Fibroblast of upper back skin (primary cell): ENCODE results near the gene KCNK1.
"Not testable (repeated sequence)": the region's sequence is repeated elsewhere in the genome, so short reads cannot be mapped to it uniquely, and the experiment has no call there.

ENCODE experiments used
- DNase-seq: peaks from one replicate; pipeline ENCODE4 v3.0.0-alpha.2; 2013

KCNK1 gene

GRCh38 chr1:233608988-233609387 is 4.9 kb upstream of the KCNK1 start:
- no peak for DNase-seq

- no peak for DNase-seq
Observed at GRCh38 chr1:233609926-233610325, 4.0 kb upstream of the KCNK1 start.

DNA sequence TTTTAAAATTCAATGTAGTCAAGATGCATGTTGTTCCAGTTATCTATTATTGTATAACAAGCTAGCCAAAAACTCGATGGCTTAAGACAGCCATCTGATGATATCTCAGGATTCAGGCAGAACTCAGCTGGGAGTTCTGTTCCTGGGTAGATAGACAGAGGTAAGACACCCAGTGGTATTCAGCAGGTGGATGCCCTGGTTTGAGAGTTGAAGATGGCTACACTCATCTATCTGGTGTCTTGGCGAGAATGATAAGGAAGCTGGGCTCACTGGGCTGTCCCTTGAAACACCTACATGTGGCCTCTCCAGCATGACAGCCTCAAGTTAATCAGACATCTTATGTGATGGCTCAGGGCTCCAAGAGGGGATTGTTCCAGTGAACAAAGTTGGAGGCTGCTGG is 3.3 kb upstream of the KCNK1 start:
- no peak for DNase-seq

- not testable (repeated sequence) for DNase-seq
Observed at GRCh38 chr1:233611363-233611762, 2.5 kb upstream of the KCNK1 start.

DNA sequence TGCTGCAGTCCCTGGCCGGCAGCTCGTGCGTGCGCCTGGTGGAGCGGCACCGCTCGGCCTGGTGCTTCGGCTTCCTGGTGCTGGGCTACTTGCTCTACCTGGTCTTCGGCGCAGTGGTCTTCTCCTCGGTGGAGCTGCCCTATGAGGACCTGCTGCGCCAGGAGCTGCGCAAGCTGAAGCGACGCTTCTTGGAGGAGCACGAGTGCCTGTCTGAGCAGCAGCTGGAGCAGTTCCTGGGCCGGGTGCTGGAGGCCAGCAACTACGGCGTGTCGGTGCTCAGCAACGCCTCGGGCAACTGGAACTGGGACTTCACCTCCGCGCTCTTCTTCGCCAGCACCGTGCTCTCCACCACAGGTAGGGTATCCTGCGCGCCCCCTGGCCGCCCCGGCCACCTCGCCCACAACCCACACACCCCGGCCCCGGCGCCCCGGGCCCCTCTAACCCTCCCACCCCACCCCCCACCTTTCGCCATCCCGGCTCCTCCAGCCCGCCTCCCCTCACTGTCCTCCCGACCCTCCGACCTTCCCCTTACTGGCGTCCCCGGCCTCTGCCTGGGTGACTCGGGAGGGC is 352 bp downstream of the KCNK1 start:
- DNase-seq: peak; percentile 29

GRCh38 chr1:233614743-233615521 is 1.0 kb downstream of the KCNK1 start:
- no peak for DNase-seq

DNA sequence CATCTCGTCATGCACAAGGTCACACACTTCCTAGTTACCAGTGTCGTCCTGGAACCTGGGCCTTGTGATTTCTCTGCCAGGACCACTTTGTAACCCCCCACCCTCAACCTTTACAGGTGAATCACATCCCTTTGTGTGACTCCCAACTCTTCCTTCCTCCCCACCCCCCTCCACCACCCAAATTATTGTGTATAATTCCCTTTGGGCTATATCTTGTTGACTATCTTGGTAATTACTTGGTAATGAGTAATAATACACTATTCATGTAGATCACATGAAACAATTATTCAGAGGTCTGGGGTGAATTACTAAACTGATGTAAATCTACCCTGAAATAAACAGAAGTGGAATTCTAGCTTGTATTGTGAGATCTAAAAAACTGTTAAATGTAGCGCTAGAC is 1.7 kb downstream of the KCNK1 start:
- no peak for DNase-seq

GRCh38 chr1:233617025-233617424 is 3.1 kb downstream of the KCNK1 start:
- DNase-seq: no peak

DNA sequence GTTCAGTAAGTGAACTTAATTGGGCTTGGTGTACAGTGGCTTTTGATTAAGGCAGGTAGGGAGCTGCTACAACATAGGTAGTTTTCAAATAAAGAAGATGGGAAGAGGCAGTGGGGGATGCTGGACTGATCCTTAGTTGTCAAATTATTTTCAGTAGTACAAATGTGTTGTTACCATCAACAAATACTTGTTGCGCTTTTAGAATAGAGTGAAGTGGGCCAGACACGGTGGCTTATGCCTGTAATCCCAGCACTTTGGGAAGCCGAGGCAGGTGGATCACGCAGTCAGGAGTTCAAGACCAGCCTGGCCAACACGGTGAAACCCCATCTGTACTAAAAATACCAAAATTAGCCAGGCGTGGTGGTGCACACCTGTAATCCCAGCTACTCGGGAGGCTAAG is 5.5 kb downstream of the KCNK1 start:
- not testable (repeated sequence) for DNase-seq

DNA sequence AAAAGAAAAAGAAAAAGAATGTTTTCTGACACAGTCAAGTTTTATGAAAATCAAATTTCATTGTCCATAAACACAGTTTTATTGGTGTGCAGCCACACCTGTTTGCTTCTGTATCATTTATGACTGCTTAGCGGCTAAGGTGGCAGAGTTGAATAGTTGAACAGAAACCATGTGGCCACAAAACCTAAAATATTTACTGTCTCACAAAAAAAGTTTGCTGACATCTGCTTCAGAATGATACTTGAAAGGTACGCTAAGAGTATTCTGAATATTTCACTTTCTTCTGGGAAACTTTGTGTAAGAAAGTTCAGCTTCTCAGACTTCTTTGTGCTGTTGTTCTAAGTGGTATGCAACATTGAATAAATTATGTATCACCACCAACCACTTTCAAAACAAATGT is 6.2 kb downstream of the KCNK1 start:
- no peak for DNase-seq

- no peak for DNase-seq
Observed at GRCh38 chr1:233621923-233622322, 8.0 kb downstream of the KCNK1 start.

GRCh38 chr1:233624289-233624688 is 10.4 kb downstream of the KCNK1 start:
- no peak for DNase-seq

DNA sequence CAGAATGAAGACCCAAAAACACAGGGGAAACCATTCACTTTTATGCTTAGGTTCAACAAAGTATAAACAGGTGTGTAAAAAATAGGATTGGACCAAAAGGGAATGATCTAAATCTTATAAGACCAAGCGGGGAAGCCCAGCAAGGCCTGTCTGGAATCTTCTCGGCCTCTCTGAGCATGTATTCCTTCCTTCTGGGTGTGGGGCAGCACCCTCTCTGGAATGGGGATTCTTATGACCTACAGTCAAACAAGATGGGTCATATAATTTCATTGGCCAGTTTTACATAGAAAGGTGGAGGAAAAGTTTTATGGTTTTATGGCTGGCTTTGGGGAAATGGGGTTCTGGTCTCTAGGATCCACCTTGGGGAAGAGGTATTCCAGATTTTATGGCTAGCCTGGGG is 11.2 kb downstream of the KCNK1 start:
- no peak for DNase-seq

DNA sequence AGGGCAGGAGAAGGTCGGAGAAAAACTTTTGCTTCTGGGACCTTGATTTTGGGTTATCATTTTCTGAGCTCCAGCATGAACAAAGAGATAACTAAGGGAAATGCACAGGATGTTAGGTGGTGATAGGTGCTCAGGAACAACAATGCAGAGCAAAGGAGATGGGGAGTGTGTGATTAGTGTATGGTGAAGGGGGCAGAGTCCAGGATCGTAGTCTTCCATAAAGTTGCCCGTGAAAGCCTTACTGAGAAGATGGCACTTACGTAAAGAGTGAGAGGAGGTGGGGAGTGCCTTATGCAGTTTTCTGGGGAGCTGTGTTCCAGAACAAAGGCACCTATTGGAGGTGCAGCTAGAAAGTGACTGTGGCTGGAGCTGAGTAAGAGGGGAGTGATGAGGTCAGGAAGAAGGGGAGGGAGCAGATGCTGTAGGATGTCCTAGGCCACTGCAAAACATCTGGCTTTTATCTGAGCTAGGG is 11.6 kb downstream of the KCNK1 start:
- DNase-seq: no peak

DNA sequence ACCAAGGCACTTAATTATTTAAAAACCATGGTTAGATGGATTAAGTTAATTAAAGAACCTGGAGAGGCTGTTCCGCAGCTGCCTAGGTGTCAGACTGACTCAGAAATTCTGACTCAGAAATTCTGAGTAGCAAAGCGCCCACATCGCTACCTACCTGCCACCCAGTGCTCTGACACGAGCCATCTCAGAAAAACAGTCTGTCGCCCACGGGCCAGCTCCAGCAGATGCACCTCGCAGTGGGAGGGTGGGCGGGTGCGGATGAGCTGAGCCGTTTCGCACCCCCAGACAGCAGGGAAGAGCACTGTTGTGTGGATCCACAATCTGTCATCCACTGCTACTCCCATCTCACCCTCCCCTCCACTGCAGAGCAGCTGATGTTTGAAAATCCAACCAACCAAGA is 13.5 kb downstream of the KCNK1 start:
- DNase-seq: no peak

DNA sequence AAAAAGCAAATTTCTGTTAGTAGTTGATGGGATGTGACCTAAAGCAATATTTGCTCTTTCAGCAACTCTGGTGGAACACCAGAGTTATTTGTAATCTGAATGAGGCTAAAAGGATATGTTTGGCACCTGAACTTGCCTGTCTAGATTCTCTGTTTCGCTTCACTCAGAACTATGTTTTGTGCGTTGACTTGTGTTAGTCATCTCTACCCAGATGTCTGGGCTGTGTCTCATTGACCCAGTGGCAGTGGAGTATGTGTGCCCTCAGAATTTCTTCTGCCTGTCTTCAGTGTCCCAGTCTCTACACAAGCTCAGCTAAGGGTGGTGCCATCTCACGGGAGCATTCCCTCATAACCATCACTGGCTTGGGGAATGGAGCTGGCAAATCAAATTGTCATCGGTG is 13.9 kb downstream of the KCNK1 start:
- no peak for DNase-seq

- DNase-seq: no peak
Observed at GRCh38 chr1:233629305-233629935, 15.5 kb downstream of the KCNK1 start.

GRCh38 chr1:233631810-233632405 is 18.0 kb downstream of the KCNK1 start:
- DNase-seq: no peak

DNA sequence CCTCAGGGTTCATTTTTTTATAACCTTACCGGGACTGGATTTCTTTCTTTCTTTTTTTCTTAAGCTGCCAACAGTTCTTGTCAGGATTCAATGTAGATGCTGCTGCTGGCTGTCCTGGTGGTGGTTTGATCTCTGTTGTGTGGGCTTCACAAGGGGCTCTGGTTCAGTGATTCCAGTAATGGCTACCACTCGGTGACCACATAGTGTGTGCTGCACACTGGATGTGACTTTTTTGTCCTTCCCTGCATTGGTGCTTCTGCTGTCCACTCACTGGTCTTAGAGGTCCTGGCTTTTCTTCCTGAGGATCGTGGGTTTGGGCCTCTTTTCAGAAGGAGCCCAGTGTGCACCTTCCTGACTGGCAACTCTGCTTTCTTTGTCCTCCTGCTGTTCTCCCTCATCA is 18.5 kb downstream of the KCNK1 start:
- DNase-seq: no peak

GRCh38 chr1:233635765-233636502 is 22.0 kb downstream of the KCNK1 start:
- peak; percentile 42 for DNase-seq

GRCh38 chr1:233636503-233636877 is 22.6 kb downstream of the KCNK1 start:
- DNase-seq: no peak

GRCh38 chr1:233638513-233638912 is 24.6 kb downstream of the KCNK1 start:
- DNase-seq: no peak

DNA sequence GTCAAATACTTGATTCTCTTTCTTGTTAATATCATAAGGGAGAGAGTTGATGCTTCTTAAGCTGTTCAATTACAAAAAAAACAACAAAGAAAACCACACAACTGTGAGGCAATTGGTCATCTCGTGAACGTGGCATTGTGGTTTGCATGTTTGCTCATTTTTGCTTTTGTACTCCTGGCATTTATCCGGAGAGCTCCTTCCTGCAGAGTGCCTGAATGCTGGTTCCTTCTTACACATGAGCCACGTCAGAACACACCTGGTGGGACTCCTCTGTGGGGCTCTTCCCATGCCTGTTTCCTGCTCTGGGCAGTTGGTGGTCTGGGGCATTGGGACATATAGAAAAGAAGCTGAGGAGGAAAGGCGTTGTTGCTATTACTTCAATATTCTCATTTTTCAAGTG is 25.7 kb downstream of the KCNK1 start:
- no peak for DNase-seq
